GM21717 (cell line): ENCODE measurements around the gene ADAD1.
A peak's percentile ranks its signal among the peaks of the same experiment; 100 is the strongest.

Experiments
- ATAC-seq: cut with Tn5 transposase; IDR thresholded peaks from one replicate; pipeline ENCODE4 v1.9.1; 2021; ENCODE audit warnings: mild to moderate bottlenecking, moderate library complexity; ENCODE audit not compliant: unreplicated experiment

The ADAD1 gene

GRCh38 chr4:122453384-122453995 is 74.7 kb downstream of the ADAD1 start:
- no peak for ATAC-seq

- ATAC-seq, result no peak
Observed at GRCh38 chr4:122456231-122457116, 77.7 kb downstream of the ADAD1 start, which contains the start of gene IL2. Gene IL2 (minus strand): TSS chr4:122456725. CDS start chr4:122456440, 285 bp downstream.

GRCh38 chr4:122458625-122459024 is 79.8 kb downstream of the ADAD1 start:
- ATAC-seq, result peak; percentile 83

- ATAC-seq, result no peak
Observed at GRCh38 chr4:122469457-122469856, 90.6 kb downstream of the ADAD1 start.

GRCh38 chr4:122475233-122475632 is 96.4 kb downstream of the ADAD1 start:
- ATAC-seq, result no peak

- no peak for ATAC-seq
Observed at GRCh38 chr4:122476126-122476525, 97.3 kb downstream of the ADAD1 start.

- no peak for ATAC-seq
Observed at GRCh38 chr4:122476745-122477144, 97.9 kb downstream of the ADAD1 start.
